ENCODE measurements around the gene PALB2.
A peak's percentile ranks its signal among the peaks of the same experiment; 100 is the strongest.

The PALB2 gene

GRCh38 chr16:23595246-23595950 is 45.7 kb downstream of the PALB2 start:
- H3K9me3 ChIP-seq (ENCODE audit: control insufficient read depth, low read length), result no peaks in the 10 kb centered on the region
- peaks cover 7% of the 10 kb centered on the region for H3K4me1 ChIP-seq (ENCODE audit: control insufficient read depth, insufficient read depth, low read depth, low read length)
- 25% methylated on average over 34 of the region's 34 CpGs for WGBS

DNA sequence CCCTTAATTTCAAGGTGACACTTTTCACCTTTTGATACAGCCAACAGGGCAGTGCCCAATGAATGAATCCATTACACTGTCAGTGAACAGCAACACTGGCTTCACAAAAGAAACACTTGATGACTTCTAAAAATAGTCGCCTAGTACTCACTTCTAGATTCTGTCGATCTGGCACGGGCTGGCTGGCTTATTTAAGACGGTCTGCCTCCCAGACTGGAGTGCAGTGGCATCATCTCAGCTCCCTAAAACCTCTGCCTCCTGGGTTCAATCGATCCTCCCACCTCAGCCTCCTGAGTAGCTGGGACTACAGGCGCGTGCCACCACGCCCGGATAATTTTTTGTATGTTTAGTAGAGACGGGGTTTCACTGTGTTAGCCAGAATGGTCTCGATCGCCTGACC is 46.9 kb downstream of the PALB2 start:
- H3K14ac ChIP-seq (ENCODE audit: low read length in 2 of 2), result no peak overlapping the region
- H2BK5ac ChIP-seq (ENCODE audit: low read depth, low read length, poor library complexity, severe bottlenecking), result no peak overlapping the region
- H3K4ac ChIP-seq (ENCODE audit: low read depth in 1 of 2, low read length in 2 of 2), result no peak overlapping the region
- no peak overlapping the region for H3K4me2 ChIP-seq (ENCODE audit: low read length, poor library complexity, severe bottlenecking)
- H3K36me3 ChIP-seq (ENCODE audit: control insufficient read depth in 1 of 2, insufficient read depth in 2 of 2, low read depth in 1 of 2, low read length in 2 of 2), result peaks cover 31 to 43% of the 10 kb centered on the region in 2 experiments
- peaks cover 7% of the 10 kb centered on the region for H3K4me1 ChIP-seq (ENCODE audit: control insufficient read depth, insufficient read depth, low read depth, low read length)
- no peaks in the 10 kb centered on the region for H3K9me3 ChIP-seq (ENCODE audit: control insufficient read depth, low read length)
- no peak overlapping the region for H2BK12ac ChIP-seq (ENCODE audit: low read length in 2 of 2)
- peak overlapping the region; percentile 9 for H4K8ac ChIP-seq (ENCODE audit: low read length)
- H3K9ac ChIP-seq (ENCODE audit: low read length), result no peak overlapping the region
- no peak overlapping the region for H3K4me3 ChIP-seq (ENCODE audit: insufficient read depth in 1 of 2, low read depth in 1 of 2, low read length in 2 of 2)
- H3K27ac ChIP-seq (ENCODE audit: low read length, poor library complexity, severe bottlenecking), result no peak overlapping the region
- peaks cover 7% of the 10 kb centered on the region for H3K79me1 ChIP-seq (replicated peaks; ENCODE audit: low read length, poor library complexity, severe bottlenecking)
- H2AK5ac ChIP-seq (ENCODE audit: low read length, severe bottlenecking), result no peak overlapping the region
- H2BK15ac ChIP-seq (ENCODE audit: low read depth, poor library complexity, severe bottlenecking), result no peak overlapping the region
- WGBS, result 99% methylated on average over 12 of the region's 12 CpGs
- H2BK120ac ChIP-seq (ENCODE audit: low read depth, low read length), result no peak overlapping the region
- H3K27me3 ChIP-seq (ENCODE audit: control insufficient read depth in 1 of 2, insufficient read depth in 1 of 2, low read length in 2 of 2), result no peaks in the 10 kb centered on the region
- no peak for DNase-seq
- no peak overlapping the region for H2AFZ ChIP-seq (ENCODE audit: low read depth, low read length)
- no peak overlapping the region for H3K18ac ChIP-seq (ENCODE audit: low read depth in 1 of 2, low read length in 2 of 2)
- H3K23ac ChIP-seq (ENCODE audit: low read length in 2 of 2), result no peak overlapping the region
- H4K91ac ChIP-seq (ENCODE audit: low read length), result no peak overlapping the region

More at GRCh38 chr16:23595246-23595950, 45.7 kb downstream of the PALB2 start:
- H2BK5ac ChIP-seq (ENCODE audit: low read depth, low read length, poor library complexity, severe bottlenecking), result no peak overlapping the region
- H3K14ac ChIP-seq (ENCODE audit: low read length in 2 of 2), result peak overlapping the region in 1 of 2 experiments; percentile 47
- peak overlapping the region; percentile 81 to 87 for H3K4ac ChIP-seq (ENCODE audit: low read depth in 1 of 2, low read length in 2 of 2)
- peak overlapping the region; percentile 99 for H4K8ac ChIP-seq (ENCODE audit: low read length)
- H2AK5ac ChIP-seq (ENCODE audit: low read length, severe bottlenecking), result no peak overlapping the region
- H3K9ac ChIP-seq (ENCODE audit: low read length), result peak overlapping the region; percentile 98
- peak overlapping the region; percentile 94 for H3K4me2 ChIP-seq (ENCODE audit: low read length, poor library complexity, severe bottlenecking)
- no peak overlapping the region for H2AFZ ChIP-seq (ENCODE audit: low read depth, low read length)
- H4K91ac ChIP-seq (ENCODE audit: low read length), result peak overlapping the region; percentile 75
- peak overlapping the region; percentile 85 for H2BK120ac ChIP-seq (ENCODE audit: low read depth, low read length)
- peak overlapping the region; percentile 58 to 99 for H3K18ac ChIP-seq (ENCODE audit: low read depth in 1 of 2, low read length in 2 of 2)
- H3K27me3 ChIP-seq (ENCODE audit: control insufficient read depth in 1 of 2, insufficient read depth in 1 of 2, low read length in 2 of 2), result no peaks in the 10 kb centered on the region
- H3K27ac ChIP-seq (ENCODE audit: low read length, poor library complexity, severe bottlenecking), result no peak overlapping the region
- no peak overlapping the region for H2BK12ac ChIP-seq (ENCODE audit: low read length in 2 of 2)
- no peak overlapping the region for H3K23ac ChIP-seq (ENCODE audit: low read length in 2 of 2)
- peak overlapping the region; percentile 93 to 100 for H3K4me3 ChIP-seq (ENCODE audit: insufficient read depth in 1 of 2, low read depth in 1 of 2, low read length in 2 of 2)
- H3K79me1 ChIP-seq (replicated peaks; ENCODE audit: low read length, poor library complexity, severe bottlenecking), result peaks cover 3% of the 10 kb centered on the region
- no peak overlapping the region for H2BK15ac ChIP-seq (ENCODE audit: low read depth, poor library complexity, severe bottlenecking)
- peak; percentile 29 for DNase-seq
- H3K36me3 ChIP-seq (ENCODE audit: control insufficient read depth in 1 of 2, insufficient read depth in 2 of 2, low read depth in 1 of 2, low read length in 2 of 2), result peaks cover 22 to 31% of the 10 kb centered on the region in 2 experiments

DNA sequence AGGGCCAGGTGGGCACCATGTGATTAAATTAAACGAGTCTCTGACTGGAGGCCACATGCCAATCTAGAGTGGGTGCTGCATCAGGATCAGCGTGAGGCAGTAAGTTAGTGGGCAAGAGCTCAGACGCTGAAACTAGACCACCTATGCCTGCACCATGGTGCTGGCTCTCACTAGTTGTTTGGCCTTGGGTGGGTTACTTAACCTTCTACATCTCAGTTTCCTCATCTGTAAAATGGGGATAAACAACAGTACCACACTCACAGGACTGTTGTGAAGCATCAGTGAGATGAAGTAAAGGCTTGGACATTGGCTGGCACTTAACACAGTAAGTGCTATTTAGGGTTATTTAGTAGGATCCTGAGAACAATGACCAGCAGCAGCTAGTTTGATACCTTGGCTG is 50.9 kb downstream of the PALB2 start:
- H4K8ac ChIP-seq (ENCODE audit: low read length), result no peak overlapping the region
- no peak overlapping the region for H3K4ac ChIP-seq (ENCODE audit: low read depth in 1 of 2, low read length in 2 of 2)
- H3K27me3 ChIP-seq (ENCODE audit: control insufficient read depth in 1 of 2, insufficient read depth in 1 of 2, low read length in 2 of 2), result no peaks in the 10 kb centered on the region
- H3K9me3 ChIP-seq (ENCODE audit: control insufficient read depth, low read length), result no peaks in the 10 kb centered on the region
- no peak overlapping the region for H3K23ac ChIP-seq (ENCODE audit: low read length in 2 of 2)
- no peak overlapping the region for H3K4me2 ChIP-seq (ENCODE audit: low read length, poor library complexity, severe bottlenecking)
- H3K18ac ChIP-seq (ENCODE audit: low read depth in 1 of 2, low read length in 2 of 2), result no peak overlapping the region
- H4K91ac ChIP-seq (ENCODE audit: low read length), result no peak overlapping the region
- peaks cover 58 to 75% of the 10 kb centered on the region in 2 experiments for H3K36me3 ChIP-seq (ENCODE audit: control insufficient read depth in 1 of 2, insufficient read depth in 2 of 2, low read depth in 1 of 2, low read length in 2 of 2)
- no peak for DNase-seq
- no peak overlapping the region for H3K4me3 ChIP-seq (ENCODE audit: insufficient read depth in 1 of 2, low read depth in 1 of 2, low read length in 2 of 2)
- 100% methylated on average over 3 of the region's 3 CpGs for WGBS
- H2BK12ac ChIP-seq (ENCODE audit: low read length in 2 of 2), result no peak overlapping the region
- H3K14ac ChIP-seq (ENCODE audit: low read length in 2 of 2), result no peak overlapping the region
- no peak overlapping the region for H2AK5ac ChIP-seq (ENCODE audit: low read length, severe bottlenecking)
- no peak overlapping the region for H2BK120ac ChIP-seq (ENCODE audit: low read depth, low read length)
- H3K4me1 ChIP-seq (ENCODE audit: control insufficient read depth, insufficient read depth, low read depth, low read length), result peaks cover 7% of the 10 kb centered on the region
- no peak overlapping the region for H2BK5ac ChIP-seq (ENCODE audit: low read depth, low read length, poor library complexity, severe bottlenecking)
- peaks cover 17% of the 10 kb centered on the region for H3K79me1 ChIP-seq (replicated peaks; ENCODE audit: low read length, poor library complexity, severe bottlenecking)
- H3K27ac ChIP-seq (ENCODE audit: low read length, poor library complexity, severe bottlenecking), result no peak overlapping the region
- H2BK15ac ChIP-seq (ENCODE audit: low read depth, poor library complexity, severe bottlenecking), result no peak overlapping the region
- H2AFZ ChIP-seq (ENCODE audit: low read depth, low read length), result no peak overlapping the region
- H3K9ac ChIP-seq (ENCODE audit: low read length), result no peak overlapping the region

DNA sequence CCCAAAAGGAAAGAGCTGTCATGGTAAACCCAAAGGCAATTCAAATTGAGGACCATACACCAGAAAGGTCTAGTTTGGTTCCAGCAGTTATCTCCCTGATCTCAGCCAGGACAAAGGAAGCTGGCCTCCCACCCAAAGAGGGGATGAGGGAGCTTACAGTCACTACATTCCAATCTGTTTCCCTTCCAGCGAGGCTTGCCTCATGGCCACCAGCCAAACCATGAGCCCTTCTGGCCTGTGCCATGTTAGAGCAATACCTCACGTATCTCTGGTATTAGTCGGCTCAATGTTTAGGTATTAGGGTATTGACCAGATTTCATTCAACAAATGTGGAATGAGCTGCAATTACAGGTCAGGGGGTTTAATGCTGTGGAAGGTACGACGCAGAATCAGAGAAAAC is 53.4 kb downstream of the PALB2 start:
- H2BK15ac ChIP-seq (ENCODE audit: low read depth, poor library complexity, severe bottlenecking), result no peak overlapping the region
- DNase-seq, result peak; percentile 15
- no peak overlapping the region for H3K14ac ChIP-seq (ENCODE audit: low read length in 2 of 2)
- H2BK12ac ChIP-seq (ENCODE audit: low read length in 2 of 2), result no peak overlapping the region
- H3K18ac ChIP-seq (ENCODE audit: low read depth in 1 of 2, low read length in 2 of 2), result no peak overlapping the region
- peak overlapping the region; percentile 14 for H3K9ac ChIP-seq (ENCODE audit: low read length)
- no peak overlapping the region for H3K23ac ChIP-seq (ENCODE audit: low read length in 2 of 2)
- no peaks in the 10 kb centered on the region for H3K9me3 ChIP-seq (ENCODE audit: control insufficient read depth, low read length)
- no peak overlapping the region for H4K91ac ChIP-seq (ENCODE audit: low read length)
- no peaks in the 10 kb centered on the region for H3K27me3 ChIP-seq (ENCODE audit: control insufficient read depth in 1 of 2, insufficient read depth in 1 of 2, low read length in 2 of 2)
- H4K8ac ChIP-seq (ENCODE audit: low read length), result no peak overlapping the region
- no peak overlapping the region for H2BK120ac ChIP-seq (ENCODE audit: low read depth, low read length)
- H3K4me3 ChIP-seq (ENCODE audit: insufficient read depth in 1 of 2, low read depth in 1 of 2, low read length in 2 of 2), result no peak overlapping the region
- 95% methylated on average over 5 of the region's 5 CpGs for WGBS
- H2AFZ ChIP-seq (ENCODE audit: low read depth, low read length), result no peak overlapping the region
- no peak overlapping the region for H3K27ac ChIP-seq (ENCODE audit: low read length, poor library complexity, severe bottlenecking)
- H3K79me1 ChIP-seq (replicated peaks; ENCODE audit: low read length, poor library complexity, severe bottlenecking), result peaks cover 23% of the 10 kb centered on the region
- no peak overlapping the region for H2BK5ac ChIP-seq (ENCODE audit: low read depth, low read length, poor library complexity, severe bottlenecking)
- H2AK5ac ChIP-seq (ENCODE audit: low read length, severe bottlenecking), result no peak overlapping the region
- peaks cover 2% of the 10 kb centered on the region for H3K4me1 ChIP-seq (ENCODE audit: control insufficient read depth, insufficient read depth, low read depth, low read length)
- no peak overlapping the region for H3K4me2 ChIP-seq (ENCODE audit: low read length, poor library complexity, severe bottlenecking)
- H3K36me3 ChIP-seq (ENCODE audit: control insufficient read depth in 1 of 2, insufficient read depth in 2 of 2, low read depth in 1 of 2, low read length in 2 of 2), result peaks cover 59 to 77% of the 10 kb centered on the region in 2 experiments
- no peak overlapping the region for H3K4ac ChIP-seq (ENCODE audit: low read depth in 1 of 2, low read length in 2 of 2)
